HG02840 (cell line): ENCODE results near the gene UBE2E3.
A peak's percentile ranks its signal among the peaks of the same experiment; 100 is the strongest.

Experiments
- ATAC-seq: cut with Tn5 transposase; IDR thresholded peaks from one replicate; pipeline ENCODE4 v1.9.1; 2021; ENCODE audit warnings: mild to moderate bottlenecking, moderate library complexity, moderate number of reproducible peaks; ENCODE audit not compliant: unreplicated experiment, low FRiP score

Gene UBE2E3

GRCh38 chr2:180978903-180979748, 1.3 kb upstream of the UBE2E3 start:
- no peak for ATAC-seq

- ATAC-seq: no peak
Observed at GRCh38 chr2:180979749-180980105, 678 bp upstream of the UBE2E3 start.

GRCh38 chr2:180980943-180981911, 822 bp downstream of the UBE2E3 start:
- ATAC-seq: no peak

DNA sequence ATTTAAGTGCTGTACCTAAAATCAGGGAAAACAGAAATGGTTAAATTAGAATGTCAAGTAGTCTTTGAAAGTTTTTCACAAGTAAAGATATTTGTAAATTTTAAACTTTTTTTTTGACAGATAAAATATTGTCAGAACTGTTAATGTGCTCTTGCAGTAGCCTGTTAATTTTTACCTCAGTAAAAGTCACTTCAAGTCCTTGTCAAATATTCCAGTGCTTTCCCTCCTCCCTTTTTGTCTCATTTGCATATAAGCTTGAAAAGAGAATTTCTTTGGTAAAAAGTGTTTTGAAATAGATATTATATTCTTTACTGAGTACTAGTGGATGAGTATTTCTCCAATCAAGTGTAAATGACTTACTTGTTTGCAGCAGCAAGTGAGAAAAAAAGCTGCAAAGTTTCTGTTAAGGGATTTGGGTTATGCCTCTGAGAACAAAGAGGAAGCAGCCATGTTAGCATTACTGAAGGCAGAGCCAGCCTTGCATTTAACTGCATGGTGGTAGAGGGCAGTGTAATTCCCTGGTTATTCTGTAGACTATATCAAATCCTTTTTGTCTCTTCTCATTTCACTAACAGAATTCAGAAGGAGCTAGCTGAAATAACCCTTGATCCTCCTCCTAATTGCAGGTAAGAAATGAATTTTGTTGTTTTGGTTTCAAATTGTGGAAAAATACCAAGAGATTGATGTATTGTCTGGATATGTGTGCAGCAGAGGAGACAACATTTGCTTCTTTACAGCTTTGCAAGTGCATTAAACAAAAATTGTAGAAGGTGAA, 3.2 kb downstream of the UBE2E3 start:
- ATAC-seq: peak; percentile 35

DNA sequence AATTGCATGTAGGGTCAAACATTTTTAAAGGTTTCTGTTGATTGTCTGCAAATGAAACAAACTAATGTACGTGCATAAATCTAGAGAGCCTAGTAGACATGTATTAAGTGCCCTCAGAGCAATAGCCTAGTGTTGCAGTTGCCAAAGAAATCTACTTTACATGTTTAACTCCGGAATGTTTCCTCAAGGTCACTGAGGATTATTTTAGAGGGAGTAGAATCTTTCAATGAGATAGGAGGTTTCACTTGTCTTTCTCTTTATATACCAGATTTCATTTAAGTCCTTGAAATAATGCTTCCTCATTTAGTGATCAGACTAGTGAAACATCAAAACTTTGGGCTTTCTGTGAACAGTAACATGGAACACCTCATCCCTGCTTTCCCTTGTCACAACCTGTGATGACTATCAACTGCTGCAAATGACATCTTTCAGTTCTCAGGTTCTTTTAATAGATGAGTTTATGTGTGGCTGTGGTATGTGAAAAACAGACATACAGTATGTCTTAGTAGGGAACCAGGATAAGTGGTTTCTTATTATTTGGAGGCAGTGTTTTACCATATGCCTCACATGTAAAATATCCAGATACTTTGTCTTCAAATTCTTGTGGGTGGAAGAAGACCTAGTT, 5.5 kb downstream of the UBE2E3 start:
- no peak for ATAC-seq

GRCh38 chr2:180987146-180987545, 6.7 kb downstream of the UBE2E3 start:
- no peak for ATAC-seq

DNA sequence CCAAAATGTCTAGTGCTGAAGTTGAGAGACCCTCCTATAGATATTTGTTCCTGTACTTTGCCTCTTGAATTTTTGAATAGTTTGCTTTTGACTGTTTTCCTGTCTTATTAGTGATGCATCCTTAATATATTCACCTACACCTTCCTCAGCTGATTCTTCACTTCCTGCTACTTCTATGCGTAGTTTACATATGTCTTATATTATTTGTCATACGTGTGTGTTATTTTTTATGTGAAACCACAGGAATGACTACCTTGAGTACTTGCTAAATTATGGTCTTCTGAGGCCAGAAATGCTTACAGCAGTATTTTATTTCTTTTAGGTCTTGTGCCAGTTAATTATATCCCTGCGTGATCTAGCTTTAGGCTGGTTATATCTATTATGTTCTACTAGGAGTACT, 9.9 kb downstream of the UBE2E3 start:
- ATAC-seq: no peak

GRCh38 chr2:180990794-180991193, 10.4 kb downstream of the UBE2E3 start:
- no peak for ATAC-seq

DNA sequence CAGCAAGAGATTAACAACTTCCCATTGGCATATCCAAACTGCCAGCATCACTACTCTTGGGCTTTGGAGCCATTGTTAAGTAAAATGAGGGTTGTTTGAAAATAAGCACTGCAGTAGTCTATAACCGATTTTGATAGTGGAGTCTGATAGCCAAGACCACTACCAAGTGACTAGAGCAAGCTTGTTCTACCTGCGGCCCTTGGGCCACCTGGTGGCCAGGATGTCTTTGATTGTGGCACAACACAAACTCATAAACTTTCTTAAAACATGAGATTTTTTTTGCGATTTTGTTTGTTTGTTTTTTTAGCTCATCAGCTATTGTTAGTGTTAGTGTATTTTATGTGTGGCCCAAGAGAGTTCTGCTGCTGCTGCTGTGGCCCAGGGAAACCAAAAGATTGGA, 11.0 kb downstream of the UBE2E3 start:
- ATAC-seq: no peak

GRCh38 chr2:180991820-180992219, 11.4 kb downstream of the UBE2E3 start:
- peak; percentile 73 for ATAC-seq

DNA sequence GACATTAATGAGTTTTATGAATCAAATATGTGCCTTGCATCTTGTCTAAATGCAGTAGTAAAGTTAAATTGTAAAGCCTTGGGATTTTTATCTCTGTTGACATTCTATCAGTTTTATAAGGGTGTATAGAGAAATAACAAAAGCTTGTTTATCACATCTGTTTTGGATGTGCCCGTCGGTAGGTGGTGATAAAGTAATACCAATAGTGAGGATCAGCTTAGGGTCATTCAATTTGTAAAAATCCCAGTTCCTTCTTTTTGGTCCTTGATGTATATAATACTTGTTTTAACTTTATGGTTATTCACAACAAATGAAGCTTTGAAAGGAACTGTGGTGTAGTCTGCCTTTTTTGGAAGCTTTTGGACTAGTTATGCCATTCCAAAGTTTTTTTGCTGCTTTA, 12.6 kb downstream of the UBE2E3 start:
- ATAC-seq: no peak

DNA sequence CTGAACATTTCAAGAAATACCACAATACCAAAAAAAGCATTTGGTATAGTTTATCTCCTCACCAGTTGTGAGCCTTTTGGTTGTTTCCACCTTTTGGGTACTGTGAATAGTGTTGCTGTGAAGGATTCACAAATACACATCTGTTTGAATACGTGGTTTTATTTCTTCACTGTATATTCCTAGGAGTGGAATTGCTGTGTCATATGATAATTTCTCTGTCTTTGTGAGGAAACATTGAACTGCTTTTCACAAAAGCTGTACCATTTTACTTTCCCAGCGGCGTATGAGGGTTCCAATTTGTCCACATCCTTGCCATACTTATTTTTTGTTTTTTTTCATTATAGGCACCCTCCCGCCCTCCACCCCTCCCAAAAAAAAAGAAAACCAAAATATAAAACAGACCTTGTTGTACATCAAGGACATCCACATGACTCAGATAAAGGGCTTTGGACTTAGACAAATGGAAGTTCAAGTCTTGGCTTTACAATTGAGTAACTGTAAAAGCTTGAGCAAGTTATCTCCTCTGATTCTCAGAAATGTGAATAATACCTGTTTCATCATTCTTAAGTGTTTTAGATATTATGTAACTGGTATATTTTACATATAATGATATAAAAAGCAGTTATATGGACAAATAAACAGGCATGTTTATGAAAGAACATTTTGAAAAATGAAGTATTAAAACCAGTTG, 19.0 kb downstream of the UBE2E3 start:
- no peak for ATAC-seq

DNA sequence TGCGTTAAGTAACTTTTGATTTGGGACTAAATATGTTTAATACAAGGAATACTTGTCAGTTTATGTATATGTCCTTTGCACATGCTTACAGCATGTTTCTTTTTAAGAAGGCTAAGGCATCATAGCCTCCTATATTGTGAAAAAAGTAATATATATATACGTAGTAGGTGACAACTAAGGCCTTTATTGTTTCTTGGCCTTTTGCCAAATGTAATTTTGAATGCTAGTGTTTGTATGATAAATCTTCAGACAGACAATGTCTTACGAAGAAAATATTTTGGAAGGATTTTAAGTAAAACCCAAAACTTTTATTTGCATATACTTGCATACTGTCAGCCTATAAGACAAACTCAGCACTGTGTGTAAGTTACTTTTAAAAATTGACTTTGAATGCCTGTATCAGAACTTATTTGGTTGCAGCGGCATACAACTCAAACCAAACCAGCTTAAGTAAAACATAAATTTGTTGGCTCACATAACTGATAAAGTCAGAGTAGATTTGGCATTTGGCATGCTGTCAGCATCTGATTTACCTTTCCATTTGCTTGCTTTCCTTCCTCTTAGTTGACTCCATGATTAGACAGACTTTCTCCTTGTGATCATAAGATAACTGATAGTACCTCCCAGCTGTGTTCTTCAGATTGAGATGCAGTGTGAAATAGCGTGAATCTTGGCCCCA, 24.4 kb downstream of the UBE2E3 start:
- ATAC-seq: no peak

- ATAC-seq: no peak
Observed at GRCh38 chr2:181005326-181005655, 24.9 kb downstream of the UBE2E3 start.

DNA sequence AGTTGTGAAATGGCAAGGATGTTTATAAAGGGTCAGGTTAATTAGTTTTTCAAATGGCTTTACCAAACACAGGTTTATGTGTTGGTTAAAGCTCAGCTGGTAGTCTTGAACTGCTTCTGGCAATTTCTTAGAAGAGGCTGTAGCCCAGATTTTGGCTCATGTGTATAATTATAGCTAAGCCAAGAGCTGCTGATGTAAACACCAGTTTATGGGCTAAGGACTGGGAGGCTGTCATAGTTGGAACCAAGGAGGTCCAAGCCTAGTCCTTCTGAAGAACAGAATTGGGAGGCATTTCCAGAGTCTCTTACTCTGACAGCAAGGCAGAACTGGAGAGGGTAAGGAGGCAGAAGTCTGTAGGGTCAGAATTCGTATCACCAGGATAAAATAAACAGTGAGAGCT, 25.4 kb downstream of the UBE2E3 start:
- ATAC-seq: no peak

DNA sequence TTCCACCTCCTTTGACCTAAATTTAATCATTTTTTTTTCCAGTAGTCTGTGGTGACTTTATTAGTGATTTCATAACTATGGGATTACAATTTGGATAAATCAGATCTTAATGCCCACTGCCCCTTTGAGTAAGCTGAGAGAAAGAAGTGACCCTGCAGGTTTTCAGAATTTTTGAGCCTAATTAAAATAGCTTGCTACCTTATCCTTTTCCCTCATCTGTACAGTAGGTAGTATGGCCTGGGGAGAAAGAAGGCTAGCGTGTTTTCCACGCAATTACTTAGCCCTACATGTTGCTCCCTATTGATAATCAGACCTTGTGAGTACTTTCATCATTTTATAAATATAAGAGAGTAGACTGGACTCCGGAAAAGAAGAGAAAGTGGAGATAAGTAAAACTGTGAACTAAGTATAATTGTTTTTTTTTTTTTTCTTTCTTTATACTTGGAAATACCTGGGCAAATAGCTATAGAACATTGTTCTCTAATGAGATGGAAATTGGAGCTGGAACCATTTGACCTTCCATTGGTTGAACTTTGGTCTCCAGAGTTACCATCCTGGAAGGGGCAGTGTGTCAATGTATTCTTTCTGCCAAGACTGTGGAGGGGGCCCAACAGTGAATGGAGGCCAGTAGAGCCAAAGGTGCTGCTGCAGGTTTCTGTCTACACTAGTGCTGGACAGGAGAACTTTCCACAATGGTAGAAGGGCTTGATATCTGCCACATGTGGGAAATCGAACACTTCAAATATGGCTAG, 26.9 kb downstream of the UBE2E3 start:
- ATAC-seq: no peak

DNA sequence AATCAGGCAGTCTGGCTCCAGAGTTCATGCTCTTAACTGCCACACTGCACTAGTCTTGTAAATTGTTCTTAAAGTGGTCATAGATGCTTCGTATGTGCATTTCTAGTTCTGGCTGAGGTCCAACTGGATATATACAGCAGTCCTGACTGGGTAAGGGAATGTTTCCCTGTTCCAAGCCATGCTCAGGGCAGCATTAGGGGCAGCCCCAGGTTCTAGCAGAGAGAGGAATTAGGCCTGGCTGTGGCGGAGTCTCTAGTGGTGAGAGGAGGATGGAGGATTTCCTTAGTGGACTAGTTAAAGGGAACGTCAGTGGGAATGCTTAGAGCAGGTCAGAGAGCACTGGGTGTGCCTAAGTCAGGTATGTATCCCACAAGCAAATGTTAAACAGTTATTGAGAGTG, 28.0 kb downstream of the UBE2E3 start:
- no peak for ATAC-seq

DNA sequence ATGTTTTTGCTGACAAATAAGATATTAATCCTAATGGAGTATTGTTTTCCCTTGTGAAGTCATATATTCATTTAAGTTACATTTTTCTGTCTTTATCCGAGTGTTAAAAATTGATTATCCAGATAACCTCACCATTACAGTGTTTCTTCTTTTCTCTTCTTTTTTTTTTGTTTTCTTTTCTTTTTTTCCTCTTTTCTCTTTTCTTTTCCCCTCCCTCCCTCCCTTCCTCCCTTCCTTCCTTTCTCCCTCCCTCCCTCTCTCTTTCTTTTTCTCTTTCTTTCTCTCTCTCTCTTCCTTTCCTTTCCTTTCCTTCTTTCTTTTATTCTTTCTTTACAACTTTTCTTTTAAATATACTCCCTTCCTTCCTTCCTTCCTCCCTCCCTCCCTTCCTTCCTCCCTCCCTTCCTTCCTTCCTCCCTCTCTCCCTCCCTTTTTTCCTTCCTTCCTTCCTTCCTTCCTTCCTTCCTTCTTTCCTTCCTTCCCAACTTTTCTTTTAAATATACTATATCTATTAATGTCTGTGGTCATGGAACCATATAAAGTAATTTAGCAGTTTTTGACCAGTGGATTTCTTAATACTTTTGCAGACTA, 40.9 kb downstream of the UBE2E3 start:
- ATAC-seq: no peak
